Measurements from ENCODE around the gene HNRNPA0.
A peak's percentile ranks its signal among the peaks of the same experiment; 100 is the strongest.

Gene HNRNPA0

GRCh38 chr5:137712139-137712667 lies 42.0 kb downstream of the HNRNPA0 start:
- no peak overlapping the region for H3K4me3 ChIP-seq (ENCODE audit: low read length)
- no peak for DNase-seq (ENCODE audit: low read depth)
- TF ChIP-seq CTCF (IDR thresholded peaks at IDR 0.05; ENCODE audit: insufficient read depth, low read depth, low read length, missing control alignments): no peak

- no peak for DNase-seq (ENCODE audit: low read depth)
- no peak for TF ChIP-seq CTCF (IDR thresholded peaks at IDR 0.05; ENCODE audit: insufficient read depth, low read depth, low read length, missing control alignments)
- H3K4me3 ChIP-seq (ENCODE audit: low read length): no peak overlapping the region
These were observed 44.1 kb downstream of the HNRNPA0 start for GRCh38 chr5:137710086-137710485.

GRCh38 chr5:137708796-137709559 lies 45.2 kb downstream of the HNRNPA0 start:
- no peak for DNase-seq (ENCODE audit: low read depth)
- TF ChIP-seq CTCF (IDR thresholded peaks at IDR 0.05; ENCODE audit: insufficient read depth, low read depth, low read length, missing control alignments): no peak
- H3K4me3 ChIP-seq (ENCODE audit: low read length): no peak overlapping the region

- no peak overlapping the region for H3K4me3 ChIP-seq (ENCODE audit: low read length)
- no peak for DNase-seq (ENCODE audit: low read depth)
- no peak for TF ChIP-seq CTCF (IDR thresholded peaks at IDR 0.05; ENCODE audit: insufficient read depth, low read depth, low read length, missing control alignments)
These were observed 46.1 kb downstream of the HNRNPA0 start for GRCh38 chr5:137708062-137708461.

- DNase-seq (ENCODE audit: low read depth): no peak
- no peak overlapping the region for H3K4me3 ChIP-seq (ENCODE audit: low read length)
- TF ChIP-seq CTCF (IDR thresholded peaks at IDR 0.05; ENCODE audit: insufficient read depth, low read depth, low read length, missing control alignments): no peak
These were observed 47.3 kb downstream of the HNRNPA0 start for GRCh38 chr5:137706841-137707240.

- TF ChIP-seq CTCF (IDR thresholded peaks at IDR 0.05; ENCODE audit: insufficient read depth, low read depth, low read length, missing control alignments): no peak
- DNase-seq (ENCODE audit: low read depth): peak; percentile 3
These were observed 49.1 kb downstream of the HNRNPA0 start for GRCh38 chr5:137705106-137705505.

GRCh38 chr5:137703565-137703964 lies 50.6 kb downstream of the HNRNPA0 start:
- H3K4me3 ChIP-seq (ENCODE audit: low read length): no peak overlapping the region
- TF ChIP-seq CTCF (IDR thresholded peaks at IDR 0.05; ENCODE audit: insufficient read depth, low read depth, low read length, missing control alignments): no peak
- no peak for DNase-seq (ENCODE audit: low read depth)

More at GRCh38 chr5:137705106-137705505, 49.1 kb downstream of the HNRNPA0 start:
- H3K4me3 ChIP-seq (ENCODE audit: low read length): no peak overlapping the region

All from epithelial cell of esophagus (primary cell).